Measurements from ENCODE around the gene LMO4.

Gene LMO4

GRCh38 chr1:87300628-87301027 is 28.1 kb upstream of the LMO4 start:
- H3K79me1 ChIP-seq (ENCODE audit: low read length), result no peaks in the 10 kb centered on the region
- no peaks in the 10 kb centered on the region for H3K79me2 ChIP-seq (ENCODE audit: control insufficient read depth, insufficient read depth, low read length)
- no peak overlapping the region for H4K5ac ChIP-seq (ENCODE audit: low read length)
- no peak overlapping the region for H3K27ac ChIP-seq (ENCODE audit: low read depth, low read length)
- no peaks in the 10 kb centered on the region for H3K4me1 ChIP-seq (ENCODE audit: control insufficient read depth, low read depth, low read length)
- no peak overlapping the region for H3K4me3 ChIP-seq (ENCODE audit: low read length)
- DNase-seq, result no peak
- no peak overlapping the region for H3K56ac ChIP-seq (ENCODE audit: low read length)
- H4K8ac ChIP-seq (ENCODE audit: low read depth, low read length), result no peak overlapping the region
- no peaks in the 10 kb centered on the region for H3K27me3 ChIP-seq (ENCODE audit: insufficient read depth, low read length, poor library complexity)
- no peak overlapping the region for H3K4ac ChIP-seq (ENCODE audit: low read depth, low read length)
- no peak overlapping the region for H2BK5ac ChIP-seq (ENCODE audit: low read length)
- H3K4me2 ChIP-seq (ENCODE audit: low read length), result no peak overlapping the region
- H3K9ac ChIP-seq (ENCODE audit: low read length), result no peak overlapping the region
- H3K36me3 ChIP-seq (ENCODE audit: control insufficient read depth, insufficient read depth, low read length), result no peaks in the 10 kb centered on the region
- no peak overlapping the region for H2BK120ac ChIP-seq (ENCODE audit: low read depth, low read length)
- no peak overlapping the region for H3K23ac ChIP-seq (ENCODE audit: low read length)
- H2BK15ac ChIP-seq (replicated peaks; ENCODE audit: low read depth), result no peak overlapping the region
- no CpG with 5 or more reads among the region's 8 CpGs for WGBS (ENCODE audit: extremely low coverage, insufficient coverage, low lambda C conversion rate)
- no peak overlapping the region for H3K18ac ChIP-seq (ENCODE audit: low read length)
- H2AK5ac ChIP-seq (ENCODE audit: low read length), result no peak overlapping the region

GRCh38 chr1:87305151-87305550 is 23.5 kb upstream of the LMO4 start:
- H2BK5ac ChIP-seq (ENCODE audit: low read length), result no peak overlapping the region
- no peak overlapping the region for H3K4me3 ChIP-seq (ENCODE audit: low read length)
- H3K36me3 ChIP-seq (ENCODE audit: control insufficient read depth, insufficient read depth, low read length), result no peaks in the 10 kb centered on the region
- no peak overlapping the region for H4K8ac ChIP-seq (ENCODE audit: low read depth, low read length)
- H3K56ac ChIP-seq (ENCODE audit: low read length), result no peak overlapping the region
- no peaks in the 10 kb centered on the region for H3K4me1 ChIP-seq (ENCODE audit: control insufficient read depth, low read depth, low read length)
- no peaks in the 10 kb centered on the region for H3K27me3 ChIP-seq (ENCODE audit: insufficient read depth, low read length, poor library complexity)
- no peak for DNase-seq
- no peak overlapping the region for H2BK120ac ChIP-seq (ENCODE audit: low read depth, low read length)
- no peak overlapping the region for H3K4me2 ChIP-seq (ENCODE audit: low read length)
- no peak overlapping the region for H2AK5ac ChIP-seq (ENCODE audit: low read length)
- no peaks in the 10 kb centered on the region for H3K79me2 ChIP-seq (ENCODE audit: control insufficient read depth, insufficient read depth, low read length)
- no peak overlapping the region for H3K23ac ChIP-seq (ENCODE audit: low read length)
- WGBS (ENCODE audit: extremely low coverage, insufficient coverage, low lambda C conversion rate), result no CpG with 5 or more reads among the region's 5 CpGs
- H3K79me1 ChIP-seq (ENCODE audit: low read length), result no peaks in the 10 kb centered on the region
- no peak overlapping the region for H3K9ac ChIP-seq (ENCODE audit: low read length)
- no peak overlapping the region for H4K5ac ChIP-seq (ENCODE audit: low read length)
- H3K4ac ChIP-seq (ENCODE audit: low read depth, low read length), result no peak overlapping the region
- H3K18ac ChIP-seq (ENCODE audit: low read length), result no peak overlapping the region
- no peak overlapping the region for H3K27ac ChIP-seq (ENCODE audit: low read depth, low read length)
- H2BK15ac ChIP-seq (replicated peaks; ENCODE audit: low read depth), result no peak overlapping the region

- WGBS (ENCODE audit: extremely low coverage, insufficient coverage, low lambda C conversion rate), result 100% methylated on average over 2 of the region's 7 CpGs
- H3K36me3 ChIP-seq (ENCODE audit: control insufficient read depth, insufficient read depth, low read length), result no peaks in the 10 kb centered on the region
- no peak overlapping the region for H2BK15ac ChIP-seq (replicated peaks; ENCODE audit: low read depth)
- H3K4ac ChIP-seq (ENCODE audit: low read depth, low read length), result no peak overlapping the region
- no peak overlapping the region for H4K5ac ChIP-seq (ENCODE audit: low read length)
- H3K27ac ChIP-seq (ENCODE audit: low read depth, low read length), result no peak overlapping the region
- no peaks in the 10 kb centered on the region for H3K79me2 ChIP-seq (ENCODE audit: control insufficient read depth, insufficient read depth, low read length)
- no peak for DNase-seq
- no peak overlapping the region for H3K56ac ChIP-seq (ENCODE audit: low read length)
- no peak overlapping the region for H3K9ac ChIP-seq (ENCODE audit: low read length)
- H3K79me1 ChIP-seq (ENCODE audit: low read length), result no peaks in the 10 kb centered on the region
- H3K23ac ChIP-seq (ENCODE audit: low read length), result no peak overlapping the region
- no peaks in the 10 kb centered on the region for H3K27me3 ChIP-seq (ENCODE audit: insufficient read depth, low read length, poor library complexity)
- no peak overlapping the region for H4K8ac ChIP-seq (ENCODE audit: low read depth, low read length)
- no peak overlapping the region for H3K4me3 ChIP-seq (ENCODE audit: low read length)
- H3K4me2 ChIP-seq (ENCODE audit: low read length), result no peak overlapping the region
- H2BK5ac ChIP-seq (ENCODE audit: low read length), result no peak overlapping the region
- no peak overlapping the region for H2BK120ac ChIP-seq (ENCODE audit: low read depth, low read length)
- H3K18ac ChIP-seq (ENCODE audit: low read length), result no peak overlapping the region
- H3K4me1 ChIP-seq (ENCODE audit: control insufficient read depth, low read depth, low read length), result no peaks in the 10 kb centered on the region
- no peak overlapping the region for H2AK5ac ChIP-seq (ENCODE audit: low read length)
Measured at GRCh38 chr1:87305762-87306161, 22.9 kb upstream of the LMO4 start.

GRCh38 chr1:87307306-87307705 is 21.4 kb upstream of the LMO4 start:
- H3K4me2 ChIP-seq (ENCODE audit: low read length), result no peak overlapping the region
- no peaks in the 10 kb centered on the region for H3K27me3 ChIP-seq (ENCODE audit: insufficient read depth, low read length, poor library complexity)
- no peaks in the 10 kb centered on the region for H3K79me1 ChIP-seq (ENCODE audit: low read length)
- no peak overlapping the region for H3K56ac ChIP-seq (ENCODE audit: low read length)
- H2AK5ac ChIP-seq (ENCODE audit: low read length), result no peak overlapping the region
- H4K8ac ChIP-seq (ENCODE audit: low read depth, low read length), result no peak overlapping the region
- no peaks in the 10 kb centered on the region for H3K36me3 ChIP-seq (ENCODE audit: control insufficient read depth, insufficient read depth, low read length)
- no peak overlapping the region for H3K27ac ChIP-seq (ENCODE audit: low read depth, low read length)
- no peak overlapping the region for H3K18ac ChIP-seq (ENCODE audit: low read length)
- H2BK120ac ChIP-seq (ENCODE audit: low read depth, low read length), result no peak overlapping the region
- H3K4me1 ChIP-seq (ENCODE audit: control insufficient read depth, low read depth, low read length), result no peaks in the 10 kb centered on the region
- H3K9ac ChIP-seq (ENCODE audit: low read length), result no peak overlapping the region
- no peak overlapping the region for H3K23ac ChIP-seq (ENCODE audit: low read length)
- H2BK15ac ChIP-seq (replicated peaks; ENCODE audit: low read depth), result no peak overlapping the region
- H3K79me2 ChIP-seq (ENCODE audit: control insufficient read depth, insufficient read depth, low read length), result no peaks in the 10 kb centered on the region
- no peak overlapping the region for H3K4me3 ChIP-seq (ENCODE audit: low read length)
- H4K5ac ChIP-seq (ENCODE audit: low read length), result no peak overlapping the region
- no peak overlapping the region for H2BK5ac ChIP-seq (ENCODE audit: low read length)
- no peak for DNase-seq
- no peak overlapping the region for H3K4ac ChIP-seq (ENCODE audit: low read depth, low read length)
- no CpG with 5 or more reads among the region's 8 CpGs for WGBS (ENCODE audit: extremely low coverage, insufficient coverage, low lambda C conversion rate)

- Histone ChIP-seq H3K27ac (ENCODE audit: low read depth, low read length) (no peak overlapping the region), H3K79me2 (ENCODE audit: control insufficient read depth, insufficient read depth, low read length) (no peaks in the 10 kb centered on the region), H3K36me3 (ENCODE audit: control insufficient read depth, insufficient read depth, low read length) (no peaks in the 10 kb centered on the region), H3K4me3 (ENCODE audit: low read length) (no peak overlapping the region), H3K18ac (ENCODE audit: low read length) (no peak overlapping the region), H3K79me1 (ENCODE audit: low read length) (no peaks in the 10 kb centered on the region), H3K4me1 (ENCODE audit: control insufficient read depth, low read depth, low read length) (no peaks in the 10 kb centered on the region), H2BK5ac (ENCODE audit: low read length) (no peak overlapping the region), H3K23ac (ENCODE audit: low read length) (no peak overlapping the region), H4K5ac (ENCODE audit: low read length) (no peak overlapping the region), H2BK120ac (ENCODE audit: low read depth, low read length) (no peak overlapping the region), H2BK15ac (replicated peaks; ENCODE audit: low read depth) (no peak overlapping the region), H2AK5ac (ENCODE audit: low read length) (no peak overlapping the region), H3K4ac (ENCODE audit: low read depth, low read length) (no peak overlapping the region), H3K56ac (ENCODE audit: low read length) (no peak overlapping the region), H3K9ac (ENCODE audit: low read length) (no peak overlapping the region), H4K8ac (ENCODE audit: low read depth, low read length) (no peak overlapping the region), H3K27me3 (ENCODE audit: insufficient read depth, low read length, poor library complexity) (no peaks in the 10 kb centered on the region), H3K4me2 (ENCODE audit: low read length) (no peak overlapping the region)
- no peak for DNase-seq
- no CpG with 5 or more reads among the region's 4 CpGs for WGBS (ENCODE audit: extremely low coverage, insufficient coverage, low lambda C conversion rate)
Measured at GRCh38 chr1:87307931-87308330, 20.7 kb upstream of the LMO4 start.

- H3K9ac ChIP-seq (ENCODE audit: low read length), result no peak overlapping the region
- no peak overlapping the region for H4K5ac ChIP-seq (ENCODE audit: low read length)
- H3K4me3 ChIP-seq (ENCODE audit: low read length), result no peak overlapping the region
- no peak overlapping the region for H3K4me2 ChIP-seq (ENCODE audit: low read length)
- H3K79me2 ChIP-seq (ENCODE audit: control insufficient read depth, insufficient read depth, low read length), result no peaks in the 10 kb centered on the region
- H3K79me1 ChIP-seq (ENCODE audit: low read length), result no peaks in the 10 kb centered on the region
- H2AK5ac ChIP-seq (ENCODE audit: low read length), result no peak overlapping the region
- no CpG with 5 or more reads among the region's 6 CpGs for WGBS (ENCODE audit: extremely low coverage, insufficient coverage, low lambda C conversion rate)
- H3K23ac ChIP-seq (ENCODE audit: low read length), result no peak overlapping the region
- no peak overlapping the region for H2BK120ac ChIP-seq (ENCODE audit: low read depth, low read length)
- H3K4me1 ChIP-seq (ENCODE audit: control insufficient read depth, low read depth, low read length), result no peaks in the 10 kb centered on the region
- H3K4ac ChIP-seq (ENCODE audit: low read depth, low read length), result no peak overlapping the region
- no peak overlapping the region for H3K56ac ChIP-seq (ENCODE audit: low read length)
- no peaks in the 10 kb centered on the region for H3K27me3 ChIP-seq (ENCODE audit: insufficient read depth, low read length, poor library complexity)
- no peak overlapping the region for H2BK5ac ChIP-seq (ENCODE audit: low read length)
- H3K27ac ChIP-seq (ENCODE audit: low read depth, low read length), result no peak overlapping the region
- DNase-seq, result no peak
- no peak overlapping the region for H3K18ac ChIP-seq (ENCODE audit: low read length)
- H2BK15ac ChIP-seq (replicated peaks; ENCODE audit: low read depth), result no peak overlapping the region
- H4K8ac ChIP-seq (ENCODE audit: low read depth, low read length), result no peak overlapping the region
- H3K36me3 ChIP-seq (ENCODE audit: control insufficient read depth, insufficient read depth, low read length), result no peaks in the 10 kb centered on the region
Measured at GRCh38 chr1:87314091-87314490, 14.6 kb upstream of the LMO4 start.
